Measurements from ENCODE around the gene CCDC178.
A peak's percentile ranks its signal among the peaks of the same experiment; 100 is the strongest.

The CCDC178 gene

DNA sequence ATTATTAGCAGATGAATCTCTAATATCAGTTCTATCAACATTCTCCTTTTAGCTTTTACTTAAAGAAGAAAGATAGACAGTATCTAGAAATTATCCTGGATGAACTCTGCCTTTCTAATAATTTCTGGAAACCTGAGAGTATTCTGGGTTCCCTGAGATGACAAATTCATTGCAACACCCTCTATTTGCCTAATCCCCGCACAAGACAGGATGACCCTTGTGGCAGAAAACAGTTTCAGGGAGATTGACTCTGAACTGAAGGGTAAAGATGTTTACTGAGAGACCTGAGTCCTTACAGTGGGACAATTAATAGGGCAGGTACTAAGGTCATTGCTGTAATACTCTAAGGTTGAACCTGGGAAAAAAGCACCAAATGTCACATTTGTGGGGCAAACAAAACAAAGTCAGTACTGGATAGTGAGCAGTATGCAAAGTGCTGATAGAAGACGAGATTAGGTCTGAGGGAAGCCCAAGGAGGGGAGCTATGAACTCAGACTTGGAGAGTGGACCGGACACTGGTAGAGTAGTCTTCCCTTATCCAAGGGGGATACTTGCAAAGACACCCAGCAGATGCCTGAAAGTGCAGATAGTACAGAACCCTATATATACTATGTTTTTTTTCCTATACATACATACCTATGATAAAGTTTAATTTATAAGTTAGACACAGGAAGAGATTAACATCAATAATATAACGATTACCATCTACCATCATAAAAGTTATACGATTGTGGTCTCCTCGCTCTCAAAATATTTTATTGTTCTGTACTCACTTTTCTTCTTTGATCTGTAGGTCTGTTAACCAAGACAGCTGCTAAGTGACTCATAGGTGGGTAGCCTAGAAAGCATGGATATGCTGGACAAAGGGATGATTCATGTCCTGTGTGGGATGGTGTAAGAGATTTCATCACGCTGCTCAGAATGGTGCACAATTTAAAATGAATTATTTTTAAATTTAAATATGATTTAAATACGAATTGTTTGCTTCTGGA, 519.4 kb downstream of the CCDC178 start:
- DNase-seq (ENCODE audit: extremely low spot score): no peak
- TF ChIP-seq, protein P1, sequence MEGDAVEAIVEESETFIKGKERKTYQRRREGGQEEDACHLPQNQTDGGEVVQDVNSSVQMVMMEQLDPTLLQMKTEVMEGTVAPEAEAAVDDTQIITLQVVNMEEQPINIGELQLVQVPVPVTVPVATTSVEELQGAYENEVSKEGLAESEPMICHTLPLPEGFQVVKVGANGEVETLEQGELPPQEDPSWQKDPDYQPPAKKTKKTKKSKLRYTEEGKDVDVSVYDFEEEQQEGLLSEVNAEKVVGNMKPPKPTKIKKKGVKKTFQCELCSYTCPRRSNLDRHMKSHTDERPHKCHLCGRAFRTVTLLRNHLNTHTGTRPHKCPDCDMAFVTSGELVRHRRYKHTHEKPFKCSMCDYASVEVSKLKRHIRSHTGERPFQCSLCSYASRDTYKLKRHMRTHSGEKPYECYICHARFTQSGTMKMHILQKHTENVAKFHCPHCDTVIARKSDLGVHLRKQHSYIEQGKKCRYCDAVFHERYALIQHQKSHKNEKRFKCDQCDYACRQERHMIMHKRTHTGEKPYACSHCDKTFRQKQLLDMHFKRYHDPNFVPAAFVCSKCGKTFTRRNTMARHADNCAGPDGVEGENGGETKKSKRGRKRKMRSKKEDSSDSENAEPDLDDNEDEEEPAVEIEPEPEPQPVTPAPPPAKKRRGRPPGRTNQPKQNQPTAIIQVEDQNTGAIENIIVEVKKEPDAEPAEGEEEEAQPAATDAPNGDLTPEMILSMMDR (IDR thresholded peaks at IDR 0.05; ENCODE audit: control extremely low read depth, extremely low read depth, low read depth, missing control alignments): no peak
- ChIA-PET CTCF (interaction anchor here (1.8 to 2.8 kb wide), 2 partner anchors 10 to 206 kb away, joined by 6 to 14 read pairs; no protein-coding TSS in a partner anchor), POLR2A (no interaction called here)

DNA sequence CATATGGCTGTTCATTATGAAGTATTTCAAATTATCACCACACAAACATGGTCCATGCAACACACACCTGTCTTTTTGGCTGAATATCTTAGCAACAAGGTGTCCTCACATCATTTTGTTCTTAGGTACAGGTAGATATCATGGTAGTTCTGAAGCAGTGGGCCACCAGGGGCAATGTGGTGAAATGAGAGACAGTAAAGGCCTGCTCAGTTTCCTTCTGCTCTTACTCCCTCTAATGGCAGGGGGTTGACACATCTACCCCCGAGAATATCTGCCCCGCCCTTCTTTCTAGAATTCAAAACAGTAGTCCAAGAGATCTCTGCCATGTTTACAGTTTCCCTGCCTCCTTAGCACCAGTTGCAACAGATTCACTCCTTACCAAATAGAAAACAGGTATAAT, 520.7 kb downstream of the CCDC178 start:
- ChIA-PET POLR2A (no interaction called here), CTCF (no interaction called here)
- TF ChIP-seq, protein P1 (IDR thresholded peaks at IDR 0.05; ENCODE audit: control extremely low read depth, extremely low read depth, low read depth, missing control alignments): peak; percentile 42
- DNase-seq (ENCODE audit: extremely low spot score): peak; percentile 44

- POLR2A ChIA-PET: no interaction called here
- no peak for DNase-seq (ENCODE audit: extremely low spot score)
- TF ChIP-seq, protein P1 (IDR thresholded peaks at IDR 0.05; ENCODE audit: control extremely low read depth, extremely low read depth, low read depth, missing control alignments): no peak
- CTCF ChIA-PET: interaction anchor here (0.8 to 1.1 kb wide), 2 partner anchors 8 to 205 kb away, joined by 3 to 4 read pairs; no protein-coding TSS in a partner anchor
Observed at GRCh38 chr18:32918692-32919250, 521.8 kb downstream of the CCDC178 start.

- ChIA-PET CTCF (no interaction called here), POLR2A (no interaction called here)
- TF ChIP-seq, protein P1 (IDR thresholded peaks at IDR 0.05; ENCODE audit: control extremely low read depth, extremely low read depth, low read depth, missing control alignments): no peak
- no peak for DNase-seq (ENCODE audit: extremely low spot score)
Observed at GRCh38 chr18:32915516-32915915, 525.0 kb downstream of the CCDC178 start.

- TF ChIP-seq, protein P1 (IDR thresholded peaks at IDR 0.05; ENCODE audit: control extremely low read depth, extremely low read depth, low read depth, missing control alignments): no peak
- CTCF ChIA-PET: interaction anchor here (1.2 kb wide), 1 partner anchor 11 kb away, joined by 4 read pairs; no protein-coding TSS in a partner anchor
- POLR2A ChIA-PET: no interaction called here
- no peak for DNase-seq (ENCODE audit: extremely low spot score)
Observed at GRCh38 chr18:32911660-32912284, 528.7 kb downstream of the CCDC178 start.

DNA sequence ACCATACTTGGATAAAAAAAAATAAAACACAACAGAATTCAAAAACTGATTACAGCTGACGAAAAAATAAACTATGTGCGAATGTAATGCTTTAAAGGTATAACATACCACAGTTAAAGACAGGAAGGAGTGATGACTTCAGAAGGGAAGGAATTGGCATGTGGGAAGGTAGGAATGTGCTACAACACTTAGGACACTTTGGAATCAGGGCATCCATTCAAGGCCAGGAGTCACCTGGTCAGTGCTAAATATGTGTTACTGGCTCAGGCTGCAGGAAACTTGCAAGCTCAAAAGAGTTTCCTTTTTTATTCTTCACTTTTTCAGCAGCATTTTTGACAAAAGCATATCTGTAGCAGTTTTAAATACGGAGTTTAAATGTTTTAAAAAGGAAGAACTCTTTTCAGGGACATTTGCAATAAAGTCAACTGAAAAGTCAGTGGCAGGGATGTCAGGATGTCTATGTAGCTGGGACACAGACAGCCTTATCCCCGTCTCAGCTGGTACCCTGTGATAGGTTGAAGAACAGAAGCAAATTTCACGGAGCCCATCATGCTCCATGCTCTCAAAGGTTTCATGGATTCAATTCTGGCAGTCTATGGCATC, 529.7 kb downstream of the CCDC178 start:
- CTCF ChIA-PET: interaction anchor here (0.6 to 1.2 kb wide), 3 partner anchors 8 to 23 kb away, joined by 3 to 4 read pairs (median 3); no protein-coding TSS in a partner anchor
- TF ChIP-seq, protein P1 (IDR thresholded peaks at IDR 0.05; ENCODE audit: control extremely low read depth, extremely low read depth, low read depth, missing control alignments): no peak
- POLR2A ChIA-PET: no interaction called here
- no peak for DNase-seq (ENCODE audit: extremely low spot score)

Data from GM10248 (cell line).